Thyroid gland (tissue), 4 donors: Measurements from ENCODE around the gene ERG28.

Source experiments
- CTCF ChIP-seq, 6 experiments: fragments of 200-600 bp in 3 of 6; fragments of 450-650 bp in 3 of 6; sonication (generic) in 3 of 6; IDR thresholded peaks; one replicate each; pipeline ENCODE4 v1.5.1; 2016 to 2019; ENCODE audit warnings: antibody characterized with exemption in 6 of 6, mild to moderate bottlenecking in 2 of 6, inconsistent platforms in 1 of 6, moderate library complexity in 1 of 6
- POLR2A ChIP-seq, 2 donors: fragments of 450-650 bp; IDR thresholded peaks; one replicate each; pipeline ENCODE4 v1.6.1; 2017; ENCODE audit warnings: antibody characterized with exemption in 2 of 2, mild to moderate bottlenecking in 2 of 2, moderate library complexity in 1 of 2

GRCh38 chr14:75610834-75611233 is 49.8 kb downstream of the ERG28 start:
- TF ChIP-seq CTCF (IDR thresholded peaks at IDR 0.05), result no peak
- no peak for TF ChIP-seq POLR2A (IDR thresholded peaks at IDR 0.05)
